ENCODE measurements around the gene FAM210A.

The FAM210A gene

GRCh38 chr18:13649397-13650390 lies 76.7 kb downstream of the FAM210A start:
- DNase-seq (ENCODE audit: low read depth) = no peak
- no peak overlapping the region for H3K4me3 ChIP-seq (ENCODE audit: control insufficient read depth, low read depth, low read length)
- TF ChIP-seq, protein P1, sequence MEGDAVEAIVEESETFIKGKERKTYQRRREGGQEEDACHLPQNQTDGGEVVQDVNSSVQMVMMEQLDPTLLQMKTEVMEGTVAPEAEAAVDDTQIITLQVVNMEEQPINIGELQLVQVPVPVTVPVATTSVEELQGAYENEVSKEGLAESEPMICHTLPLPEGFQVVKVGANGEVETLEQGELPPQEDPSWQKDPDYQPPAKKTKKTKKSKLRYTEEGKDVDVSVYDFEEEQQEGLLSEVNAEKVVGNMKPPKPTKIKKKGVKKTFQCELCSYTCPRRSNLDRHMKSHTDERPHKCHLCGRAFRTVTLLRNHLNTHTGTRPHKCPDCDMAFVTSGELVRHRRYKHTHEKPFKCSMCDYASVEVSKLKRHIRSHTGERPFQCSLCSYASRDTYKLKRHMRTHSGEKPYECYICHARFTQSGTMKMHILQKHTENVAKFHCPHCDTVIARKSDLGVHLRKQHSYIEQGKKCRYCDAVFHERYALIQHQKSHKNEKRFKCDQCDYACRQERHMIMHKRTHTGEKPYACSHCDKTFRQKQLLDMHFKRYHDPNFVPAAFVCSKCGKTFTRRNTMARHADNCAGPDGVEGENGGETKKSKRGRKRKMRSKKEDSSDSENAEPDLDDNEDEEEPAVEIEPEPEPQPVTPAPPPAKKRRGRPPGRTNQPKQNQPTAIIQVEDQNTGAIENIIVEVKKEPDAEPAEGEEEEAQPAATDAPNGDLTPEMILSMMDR (IDR thresholded peaks at IDR 0.05; ENCODE audit: control insufficient read depth, insufficient read depth, low read depth, low read length, missing control alignments) = no peak

DNA sequence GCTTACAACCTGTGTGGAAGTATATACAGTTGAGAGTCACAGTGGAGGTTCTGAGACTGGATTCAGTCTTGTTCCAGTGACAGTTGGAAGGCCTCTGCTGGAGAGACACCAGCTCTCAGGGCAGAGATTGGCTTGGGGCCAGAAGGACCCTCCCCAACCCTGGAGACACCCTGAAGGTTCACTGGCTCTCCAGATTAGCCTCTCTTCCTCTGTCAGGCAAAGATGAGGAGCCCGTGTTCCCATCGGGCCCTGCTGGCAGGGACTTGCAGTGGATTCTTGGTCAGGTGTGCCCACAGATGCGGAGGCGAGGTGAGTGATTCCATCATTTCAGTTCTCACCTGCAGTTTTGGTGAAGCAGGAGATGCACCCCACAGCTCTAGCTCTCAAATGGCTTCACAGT lies 78.6 kb downstream of the FAM210A start:
- no peak overlapping the region for H3K4me3 ChIP-seq (ENCODE audit: control insufficient read depth, low read depth, low read length)
- TF ChIP-seq, protein P1 (IDR thresholded peaks at IDR 0.05; ENCODE audit: control insufficient read depth, insufficient read depth, low read depth, low read length, missing control alignments) = no peak
- no peak for DNase-seq (ENCODE audit: low read depth)

DNA sequence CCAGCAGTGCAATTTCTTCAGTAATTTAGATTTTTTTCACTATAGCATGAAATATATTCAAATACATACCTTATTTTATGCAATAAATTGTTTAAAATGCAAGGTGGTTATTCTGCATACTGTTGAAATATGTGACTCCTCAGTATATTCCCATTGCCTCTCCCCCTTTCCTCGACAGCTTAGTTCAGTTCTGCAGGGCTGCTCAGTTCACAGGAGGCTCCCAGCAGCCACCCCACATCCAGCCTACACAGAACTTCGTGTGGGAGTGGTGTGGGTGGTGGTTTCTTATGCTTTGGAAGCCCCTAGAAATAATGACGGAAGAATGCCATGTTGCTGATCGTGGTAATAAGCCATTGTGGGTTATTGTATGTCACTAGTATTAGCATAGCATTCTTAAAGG lies 79.7 kb downstream of the FAM210A start:
- TF ChIP-seq, protein P1 (IDR thresholded peaks at IDR 0.05; ENCODE audit: control insufficient read depth, insufficient read depth, low read depth, low read length, missing control alignments) = no peak
- H3K4me3 ChIP-seq (ENCODE audit: control insufficient read depth, low read depth, low read length) = no peak overlapping the region
- no peak for DNase-seq (ENCODE audit: low read depth)

DNA sequence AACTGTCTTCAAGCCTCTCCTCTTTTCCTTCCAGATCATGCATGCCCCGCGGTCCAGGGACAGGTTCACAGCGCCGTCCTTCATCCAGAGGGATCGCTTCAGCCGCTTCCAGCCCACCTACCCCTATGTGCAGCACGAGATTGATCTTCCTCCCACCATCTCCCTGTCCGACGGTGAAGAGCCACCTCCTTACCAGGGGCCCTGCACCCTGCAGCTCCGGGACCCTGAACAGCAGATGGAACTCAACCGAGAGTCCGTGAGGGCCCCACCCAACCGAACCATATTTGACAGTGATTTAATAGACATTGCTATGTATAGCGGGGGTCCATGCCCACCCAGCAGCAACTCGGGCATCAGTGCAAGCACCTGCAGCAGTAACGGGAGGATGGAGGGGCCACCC lies 81.3 kb downstream of the FAM210A start:
- DNase-seq (ENCODE audit: low read depth) = no peak
- TF ChIP-seq, protein P1 (IDR thresholded peaks at IDR 0.05; ENCODE audit: control insufficient read depth, insufficient read depth, low read depth, low read length, missing control alignments) = no peak

GRCh38 chr18:13643261-13643751 lies 83.1 kb downstream of the FAM210A start:
- no peak for DNase-seq (ENCODE audit: low read depth)
- no peak overlapping the region for H3K4me3 ChIP-seq (ENCODE audit: control insufficient read depth, low read depth, low read length)
- TF ChIP-seq, protein P1 (IDR thresholded peaks at IDR 0.05; ENCODE audit: control insufficient read depth, insufficient read depth, low read depth, low read length, missing control alignments) = no peak

More for the DNA sequence above, 81.3 kb downstream of the FAM210A start:
- H3K4me3 ChIP-seq (ENCODE audit: control insufficient read depth, low read depth, low read length) = no peak overlapping the region

- no peak for DNase-seq (ENCODE audit: low read depth)
- TF ChIP-seq, protein P1 (IDR thresholded peaks at IDR 0.05; ENCODE audit: control insufficient read depth, insufficient read depth, low read depth, low read length, missing control alignments) = no peak
- H3K4me3 ChIP-seq (ENCODE audit: control insufficient read depth, low read depth, low read length) = no peak overlapping the region
Measured at GRCh38 chr18:13642440-13642827, 83.9 kb downstream of the FAM210A start.
